BLaER1 treated with 17β-estradiol and CSF1 and Interleukin-3, amounts not matched to agents 10 nM and 100 nM (cell line): ENCODE measurements around the gene LRRC71.
"Not testable (repeated sequence)": the region's sequence is repeated elsewhere in the genome, so short reads cannot be mapped to it uniquely, and the experiment has no call there.

Experiments
- H3K27ac ChIP-seq, 11 experiments: shearing (Covaris generic); formaldehyde crosslinking; 2 replicates each; pipeline ENCODE4 v1.8.1; 2022
- H3K27me3 ChIP-seq, 11 experiments: shearing (Covaris generic); formaldehyde crosslinking; 2 replicates each; pipeline ENCODE4 v1.8.1; 2022
- H3K36me3 ChIP-seq, 11 experiments: shearing (Covaris generic); formaldehyde crosslinking; 2 replicates each; pipeline ENCODE4 v1.8.1; 2022
- H3K4me1 ChIP-seq, 10 experiments: shearing (Covaris generic); formaldehyde crosslinking; 2 replicates each; pipeline ENCODE4 v1.8.1; 2022
- H3K4me2 ChIP-seq, 11 experiments: shearing (Covaris generic); formaldehyde crosslinking; 2 replicates each; pipeline ENCODE4 v1.8.1; 2022
- H3K4me3 ChIP-seq, 10 experiments: shearing (Covaris generic); formaldehyde crosslinking; 2 replicates each; pipeline ENCODE4 v1.8.1; 2022
- H3K9ac ChIP-seq, 11 experiments: shearing (Covaris generic); formaldehyde crosslinking; 2 replicates each; pipeline ENCODE4 v1.8.1; 2022
- H3K9me3 ChIP-seq, 11 experiments: shearing (Covaris generic); formaldehyde crosslinking; replicated peaks in 1 of 11; 2 replicates each; pipeline ENCODE4 v1.8.1; 2022
- H4K20me1 ChIP-seq, 11 experiments: shearing (Covaris generic); formaldehyde crosslinking; 2 replicates each; pipeline ENCODE4 v1.8.1; 2022
- Cebpa-rat ChIP-seq, 11 experiments: shearing (Covaris generic); IDR thresholded peaks; 2 replicates each; pipeline ENCODE4 v1.8.1; 2022

The LRRC71 gene

DNA sequence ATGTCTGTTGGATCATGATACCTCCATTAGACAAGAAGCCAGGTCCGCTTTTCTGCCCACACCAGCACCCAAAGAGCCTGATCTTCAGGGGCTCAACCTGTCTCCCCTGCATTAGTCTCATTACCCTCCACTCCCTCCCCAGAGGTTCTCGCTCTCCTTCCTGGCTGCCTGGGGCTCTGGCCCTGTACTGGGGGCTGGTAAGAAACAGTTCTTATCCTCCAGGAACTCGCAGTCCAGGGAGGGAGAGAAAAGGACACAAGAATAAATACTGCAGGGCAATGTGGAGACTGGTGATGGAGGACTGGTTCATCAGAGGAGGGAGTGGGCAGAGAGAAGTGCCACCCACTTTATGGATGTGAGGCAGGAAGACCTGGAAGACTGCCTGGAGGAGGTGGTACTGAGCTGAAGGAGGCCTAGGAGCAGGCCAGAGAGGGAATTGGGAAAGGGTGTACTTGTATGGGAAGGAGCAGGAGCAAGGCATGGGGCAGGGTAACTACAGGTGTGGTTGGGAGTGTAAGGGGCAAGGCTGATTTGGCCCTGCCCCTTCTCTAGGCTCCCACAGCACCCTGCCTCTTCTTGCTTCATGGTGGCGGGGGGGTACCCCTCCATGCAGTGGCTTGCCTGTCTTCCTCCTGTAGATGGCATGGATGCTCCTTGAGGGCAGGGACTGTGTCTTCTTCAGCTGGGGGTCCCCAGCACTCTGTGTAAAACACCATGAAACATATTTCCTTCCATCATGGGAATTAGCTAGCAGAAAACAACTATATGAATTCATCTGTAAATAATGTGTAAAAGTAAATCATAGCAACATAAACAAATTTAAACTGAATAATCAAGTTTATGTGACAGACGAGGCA is 5.0 kb downstream of the LRRC71 start:
- no peak overlapping the region for H3K4me3 ChIP-seq
- no peak overlapping the region for H3K27ac ChIP-seq
- no peak overlapping the region for H3K9ac ChIP-seq
- H3K36me3 ChIP-seq = no peaks in the 10 kb centered on the region
- peaks cover 0 to 27% (median 12%) of the 10 kb centered on the region in 10 experiments; a peak in 15 of 20 replicates for H3K4me1 ChIP-seq
- peaks cover 91 to 100% (median 99%) of the 10 kb centered on the region in 11 experiments for H3K27me3 ChIP-seq
- H4K20me1 ChIP-seq = peaks cover 0 to 56% (median 7%) of the 10 kb centered on the region in 11 experiments; a peak in 11 of 22 replicates
- TF ChIP-seq Cebpa-rat (IDR thresholded peaks at IDR 0.05) = no peak
- H3K4me2 ChIP-seq = no peak overlapping the region
- peaks cover 0 to 5% (median under 1%) of the 10 kb centered on the region in 11 experiments; a peak in 9 of 22 replicates for H3K9me3 ChIP-seq

DNA sequence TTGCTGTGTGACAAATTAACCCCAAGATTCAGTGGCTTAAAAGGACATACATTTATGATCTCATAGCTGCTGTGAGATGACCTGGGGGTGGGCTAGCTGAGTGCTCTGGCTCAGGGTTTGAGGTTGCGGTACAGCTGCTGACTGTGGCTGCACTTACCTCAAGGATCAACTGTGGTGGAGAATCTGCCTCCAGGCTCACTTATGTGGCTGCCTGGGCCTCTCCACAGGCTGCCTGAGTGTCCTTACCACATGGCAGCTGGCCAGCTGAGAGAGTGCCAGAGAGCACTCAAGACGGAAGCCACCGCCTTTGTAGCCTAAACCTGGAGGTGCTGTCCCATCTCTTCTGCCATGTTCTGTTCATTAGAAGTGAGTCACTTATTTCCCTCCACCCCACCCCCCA is 5.7 kb downstream of the LRRC71 start:
- Histone ChIP-seq H3K4me2 (peak overlapping the region in 2 of 11 experiments; percentile 6 to 32; a peak in 2 of 22 replicates), H4K20me1 (peaks cover 0 to 58% (median 7%) of the 10 kb centered on the region in 11 experiments; a peak in 11 of 22 replicates), H3K9ac (no peak overlapping the region), H3K9me3 (no peaks in the 10 kb centered on the region), H3K36me3 (no peaks in the 10 kb centered on the region), H3K27me3 (peaks cover 83 to 99% (median 96%) of the 10 kb centered on the region in 11 experiments), H3K4me3 (no peak overlapping the region), H3K4me1 (peaks cover 0 to 35% (median 17%) of the 10 kb centered on the region in 10 experiments; a peak in 15 of 20 replicates), H3K27ac (no peak overlapping the region)
- no peak for TF ChIP-seq Cebpa-rat (IDR thresholded peaks at IDR 0.05)

DNA sequence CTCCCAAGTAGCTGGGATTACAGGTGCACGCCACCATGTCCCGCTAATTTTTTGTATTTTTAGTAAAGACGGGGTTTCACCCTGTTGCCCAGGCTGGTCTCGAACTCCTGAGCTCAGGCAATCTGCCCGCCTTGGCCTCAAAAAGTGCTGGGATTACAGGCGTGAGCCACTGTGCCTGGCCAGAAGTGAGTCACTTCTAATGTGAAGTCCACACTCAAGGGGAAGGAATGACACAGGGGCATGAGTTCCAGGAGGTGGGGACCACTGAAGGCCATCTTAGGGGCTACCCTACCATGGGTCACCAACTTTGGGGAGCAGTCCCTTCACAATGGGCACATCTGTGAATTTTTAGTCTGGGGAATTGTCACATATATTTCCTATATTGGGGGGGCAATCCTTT is 6.3 kb downstream of the LRRC71 start:
- H3K9ac ChIP-seq, H3K36me3 ChIP-seq, H3K27ac ChIP-seq, H3K4me3 ChIP-seq, H3K9me3 ChIP-seq: not testable (repeated sequence)
- H3K4me2 ChIP-seq = 0 out of 22 replicates have a peak overlapping the region, but pooled peaks of 1 of the 11 experiments have one; percentile 32
- peaks cover 0 to 64% (median 7%) of the 10 kb centered on the region in 11 experiments; a peak in 11 of 22 replicates for H4K20me1 ChIP-seq
- H3K27me3 ChIP-seq = peaks cover 78 to 94% (median 91%) of the 10 kb centered on the region in 11 experiments
- H3K4me1 ChIP-seq = peaks cover 0 to 40% (median 19%) of the 10 kb centered on the region in 10 experiments; a peak in 15 of 20 replicates

DNA sequence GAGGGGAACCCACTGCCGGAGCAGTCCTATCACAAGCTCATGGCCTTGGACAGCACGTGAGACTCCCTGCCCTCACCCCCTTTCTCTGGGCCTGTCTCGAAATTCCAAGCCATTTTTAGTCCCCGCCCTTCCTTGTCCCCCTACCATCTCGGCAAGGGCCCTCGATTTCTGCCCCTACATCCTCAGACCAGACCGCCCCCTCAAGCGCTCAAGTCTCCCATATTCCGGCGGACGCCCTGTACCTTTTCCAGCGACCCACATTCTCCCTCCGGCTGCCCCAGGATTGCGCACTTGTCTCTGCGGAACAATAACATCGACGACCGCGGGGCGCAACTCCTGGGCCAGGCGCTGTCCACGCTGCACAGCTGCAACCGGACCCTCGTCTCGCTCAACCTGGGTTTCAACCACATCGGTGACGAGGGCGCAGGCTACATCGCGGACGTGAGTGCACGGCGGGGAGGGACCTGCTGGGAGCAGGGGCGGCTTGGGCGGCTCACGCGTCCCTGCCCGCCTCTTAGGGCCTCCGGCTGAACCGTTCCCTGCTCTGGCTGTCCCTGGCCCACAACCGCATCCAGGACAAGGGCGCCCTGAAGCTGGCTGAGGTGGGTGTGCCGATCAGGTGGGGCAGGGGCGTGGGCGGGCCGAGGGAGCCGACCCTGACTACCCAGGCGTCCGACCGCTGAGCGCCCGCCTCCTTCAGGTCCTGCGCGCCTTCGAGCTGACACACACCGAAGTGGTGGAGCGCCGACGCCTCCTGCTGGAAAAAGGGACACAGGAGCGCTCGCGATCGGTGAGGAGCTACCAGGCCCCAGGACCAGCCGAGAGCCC is 7.0 kb downstream of the LRRC71 start:
- H3K36me3 ChIP-seq = no peaks in the 10 kb centered on the region
- TF ChIP-seq Cebpa-rat (IDR thresholded peaks at IDR 0.05) = no peak
- H3K4me1 ChIP-seq = peaks cover 0 to 47% (median 22%) of the 10 kb centered on the region in 10 experiments; a peak in 15 of 20 replicates
- H3K4me3 ChIP-seq = peak overlapping the region in 9 of 10 experiments; percentile 4 to 59 (median 39); a peak in 12 of 20 replicates
- peaks cover 0 to 68% (median 5%) of the 10 kb centered on the region in 11 experiments; a peak in 12 of 22 replicates for H4K20me1 ChIP-seq
- H3K9me3 ChIP-seq = no peaks in the 10 kb centered on the region
- no peak overlapping the region for H3K27ac ChIP-seq
- peak overlapping the region in 2 of 11 experiments; percentile 13 to 23; a peak in 1 of 22 replicates for H3K9ac ChIP-seq
- H3K4me2 ChIP-seq = peak overlapping the region; percentile 51 to 77 (median 68)
- H3K27me3 ChIP-seq = peaks cover 70 to 86% (median 84%) of the 10 kb centered on the region in 11 experiments

DNA sequence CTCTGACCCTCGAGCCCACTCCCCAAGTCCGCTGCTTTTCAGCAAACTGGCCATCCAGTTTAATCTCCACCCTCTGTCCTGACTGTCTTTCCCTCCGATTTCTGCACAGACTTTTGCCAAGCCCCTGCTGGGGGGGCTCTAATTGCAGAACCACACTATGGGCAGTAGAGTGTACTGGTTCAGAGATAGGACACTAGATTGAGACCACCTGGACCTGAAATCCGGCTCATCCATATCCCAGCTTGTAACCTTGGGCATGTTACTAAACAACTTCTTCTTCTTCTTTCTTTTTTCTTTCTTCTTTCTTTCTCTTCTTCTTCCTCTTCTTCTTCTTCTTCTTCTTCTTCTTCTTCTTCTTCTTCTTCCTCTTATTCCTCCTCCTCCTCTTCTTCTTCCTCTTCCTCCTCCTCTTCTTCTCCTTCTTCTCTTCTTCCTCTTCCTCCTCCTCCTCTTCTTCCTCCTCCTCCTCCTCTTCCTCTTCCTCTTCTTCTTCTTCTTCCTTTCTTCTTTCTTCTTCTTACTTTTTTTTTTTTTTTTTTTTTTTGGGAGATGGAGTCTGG is 7.7 kb downstream of the LRRC71 start:
- Histone ChIP-seq H3K9me3 (no peaks in the 10 kb centered on the region), H3K4me3 (peak overlapping the region in 3 of 10 experiments; percentile 4 to 59 (median 53); a peak in 4 of 20 replicates), H3K36me3 (0 out of 22 replicates have a peak, but pooled peaks cover 0 to 3% (median 0%) of the 10 kb centered on the region in 11 experiments), H3K9ac (0 out of 22 replicates have a peak overlapping the region, but pooled peaks of 1 of the 11 experiments have one; percentile 23), H4K20me1 (peaks cover 0 to 63% (median 5%) of the 10 kb centered on the region in 11 experiments; a peak in 11 of 22 replicates), H3K27me3 (peaks cover 63 to 79% (median 77%) of the 10 kb centered on the region in 11 experiments), H3K27ac (no peak overlapping the region), H3K4me2 (peak overlapping the region; percentile 51 to 77 (median 68); a peak in 20 of 22 replicates), H3K4me1 (peaks cover 0 to 47% (median 22%) of the 10 kb centered on the region in 10 experiments; a peak in 15 of 20 replicates)
- no peak for TF ChIP-seq Cebpa-rat (IDR thresholded peaks at IDR 0.05)

DNA sequence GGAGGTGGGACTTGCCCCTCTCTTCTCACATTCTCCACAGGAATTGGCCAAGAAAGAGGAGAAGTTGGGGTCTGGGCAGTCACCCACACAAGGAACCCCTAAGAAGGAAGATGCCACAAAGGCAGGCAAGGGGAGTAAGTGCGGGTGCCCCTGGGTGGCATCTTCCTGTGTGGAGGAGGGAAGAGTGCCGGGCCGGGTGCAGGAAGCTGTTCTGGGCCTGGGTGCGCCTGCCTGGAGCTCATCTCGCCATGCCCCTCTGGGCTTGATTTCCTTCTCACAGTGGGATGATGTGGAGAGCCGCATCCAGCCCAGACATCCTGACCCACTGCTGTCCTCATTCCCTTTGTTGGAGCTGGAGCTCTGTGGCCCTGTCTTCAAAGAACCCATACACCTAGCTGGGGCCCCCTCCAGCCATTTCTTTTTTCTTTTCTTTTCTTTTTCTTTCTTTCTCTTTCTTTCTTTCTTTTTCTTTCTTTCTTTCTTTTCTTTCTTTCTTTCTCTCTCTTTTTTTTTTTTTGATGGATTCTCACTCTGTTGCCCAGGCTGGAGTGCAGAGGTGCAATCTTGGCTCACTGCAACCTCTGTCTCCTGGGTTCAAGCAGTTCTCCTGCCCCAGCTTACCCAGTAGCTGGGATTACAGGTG is 9.3 kb downstream of the LRRC71 start:
- Histone ChIP-seq H3K4me3 (no peak overlapping the region), H3K4me2 (no peak overlapping the region), H3K9ac (no peak overlapping the region), H3K4me1 (peaks cover 0 to 47% (median 22%) of the 10 kb centered on the region in 10 experiments; a peak in 15 of 20 replicates), H3K27ac (no peak overlapping the region), H3K27me3 (peaks cover 47 to 63% (median 61%) of the 10 kb centered on the region in 11 experiments), H3K36me3 (peaks cover 0 to 19% (median 13%) of the 10 kb centered on the region in 11 experiments; a peak in 11 of 22 replicates), H3K9me3 (no peaks in the 10 kb centered on the region), H4K20me1 (peaks cover 0 to 68% (median 5%) of the 10 kb centered on the region in 11 experiments; a peak in 11 of 22 replicates)
- no peak for TF ChIP-seq Cebpa-rat (IDR thresholded peaks at IDR 0.05)

DNA sequence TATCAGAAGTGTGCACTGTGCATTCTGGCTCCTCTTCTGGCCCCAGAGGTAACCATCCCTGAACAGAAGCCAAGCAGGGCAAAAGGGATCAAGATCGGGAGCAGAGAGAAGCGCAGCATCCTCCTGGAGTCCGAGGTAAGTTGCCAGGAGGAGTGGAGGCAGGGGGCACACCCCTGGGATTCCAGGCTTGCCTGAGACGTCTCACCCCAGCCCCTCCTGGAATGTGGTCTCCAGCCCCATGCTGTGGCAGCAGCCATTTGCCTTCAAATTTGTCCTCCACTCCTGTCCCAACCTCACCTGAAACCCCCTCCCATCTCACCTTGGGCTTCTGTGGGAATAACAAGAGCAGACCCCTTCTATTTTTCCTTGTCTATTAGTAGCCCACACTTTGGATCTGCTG is 10.1 kb downstream of the LRRC71 start:
- no peaks in the 10 kb centered on the region for H3K9me3 ChIP-seq
- no peak for TF ChIP-seq Cebpa-rat (IDR thresholded peaks at IDR 0.05)
- no peak overlapping the region for H3K4me3 ChIP-seq
- no peak overlapping the region for H3K27ac ChIP-seq
- no peak overlapping the region for H3K9ac ChIP-seq
- H4K20me1 ChIP-seq = peaks cover 0 to 73% (median 6%) of the 10 kb centered on the region in 11 experiments; a peak in 13 of 22 replicates
- peaks cover 7 to 27% (median 19%) of the 10 kb centered on the region in 11 experiments; a peak in 19 of 22 replicates for H3K36me3 ChIP-seq
- H3K4me2 ChIP-seq = peak overlapping the region in 2 of 11 experiments; percentile 51 to 57; a peak in 4 of 22 replicates
- peaks cover 0 to 47% (median 22%) of the 10 kb centered on the region in 10 experiments; a peak in 15 of 20 replicates for H3K4me1 ChIP-seq
- peaks cover 40 to 56% (median 53%) of the 10 kb centered on the region in 11 experiments for H3K27me3 ChIP-seq
